ENCODE data around the gene RCBTB1.
"Not testable (repeated sequence)": the region's sequence is repeated elsewhere in the genome, so short reads cannot be mapped to it uniquely, and the experiment has no call there.

Gene RCBTB1

DNA sequence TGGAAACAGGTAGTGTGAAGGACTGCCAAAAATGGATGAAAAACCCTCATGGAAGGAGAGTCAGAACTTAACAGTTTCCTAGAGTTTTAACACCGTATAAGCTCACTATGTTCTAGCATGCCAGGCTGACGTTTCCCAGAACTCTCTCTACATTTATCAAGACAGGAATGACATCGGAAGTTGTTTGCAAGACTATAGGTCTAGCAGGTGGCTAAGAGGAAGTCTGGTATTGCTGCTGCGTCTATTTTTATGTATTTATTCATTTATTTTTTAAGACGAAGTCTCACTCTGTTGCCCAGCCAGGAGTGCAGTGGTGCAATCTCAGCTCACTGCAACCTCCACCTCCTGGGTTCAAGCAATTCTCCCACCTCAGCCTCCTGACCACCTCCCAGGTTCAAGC lies 22.4 kb upstream of the RCBTB1 start:
- Histone ChIP-seq H2AFZ (ENCODE audit: low read depth, low read length, severe bottlenecking) (peak overlapping the region; percentile 49), H3K4me2 (ENCODE audit: low read depth, low read length, poor library complexity, severe bottlenecking) (peak overlapping the region; percentile 55), H3K9me2 (replicated peaks; ENCODE audit: insufficient read depth, low read length) (no peaks in the 10 kb centered on the region), H3K9me3 (ENCODE audit: insufficient read depth, low read length) (no peaks in the 10 kb centered on the region), H3K27me3 (ENCODE audit: low read length) (no peaks in the 10 kb centered on the region), H3K27ac (ENCODE audit: low read depth, low read length) (peak overlapping the region; percentile 77), H3K4me3 (ENCODE audit: insufficient read depth, low read length, poor library complexity, severe bottlenecking) (no peak overlapping the region), H3K36me3 (ENCODE audit: low read length) (no peaks in the 10 kb centered on the region), H3K9ac (ENCODE audit: low read length) (peak overlapping the region; percentile 25), H3K79me2 (ENCODE audit: insufficient read depth, low read length) (no peaks in the 10 kb centered on the region), H4K20me1 (ENCODE audit: low read depth, low read length) (no peaks in the 10 kb centered on the region), H3F3A (ENCODE audit: insufficient read depth) (peaks cover 14% of the 10 kb centered on the region)
- TF ChIP-seq EZH2phosphoT487 (conservative IDR thresholded peaks at IDR 0.05; ENCODE audit: low read length) = no peak
- TF ChIP-seq, protein P1, sequence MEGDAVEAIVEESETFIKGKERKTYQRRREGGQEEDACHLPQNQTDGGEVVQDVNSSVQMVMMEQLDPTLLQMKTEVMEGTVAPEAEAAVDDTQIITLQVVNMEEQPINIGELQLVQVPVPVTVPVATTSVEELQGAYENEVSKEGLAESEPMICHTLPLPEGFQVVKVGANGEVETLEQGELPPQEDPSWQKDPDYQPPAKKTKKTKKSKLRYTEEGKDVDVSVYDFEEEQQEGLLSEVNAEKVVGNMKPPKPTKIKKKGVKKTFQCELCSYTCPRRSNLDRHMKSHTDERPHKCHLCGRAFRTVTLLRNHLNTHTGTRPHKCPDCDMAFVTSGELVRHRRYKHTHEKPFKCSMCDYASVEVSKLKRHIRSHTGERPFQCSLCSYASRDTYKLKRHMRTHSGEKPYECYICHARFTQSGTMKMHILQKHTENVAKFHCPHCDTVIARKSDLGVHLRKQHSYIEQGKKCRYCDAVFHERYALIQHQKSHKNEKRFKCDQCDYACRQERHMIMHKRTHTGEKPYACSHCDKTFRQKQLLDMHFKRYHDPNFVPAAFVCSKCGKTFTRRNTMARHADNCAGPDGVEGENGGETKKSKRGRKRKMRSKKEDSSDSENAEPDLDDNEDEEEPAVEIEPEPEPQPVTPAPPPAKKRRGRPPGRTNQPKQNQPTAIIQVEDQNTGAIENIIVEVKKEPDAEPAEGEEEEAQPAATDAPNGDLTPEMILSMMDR (IDR thresholded peaks at IDR 0.05; ENCODE audit: insufficient read depth, low read length, poor library complexity, severe bottlenecking) = no peak

DNA sequence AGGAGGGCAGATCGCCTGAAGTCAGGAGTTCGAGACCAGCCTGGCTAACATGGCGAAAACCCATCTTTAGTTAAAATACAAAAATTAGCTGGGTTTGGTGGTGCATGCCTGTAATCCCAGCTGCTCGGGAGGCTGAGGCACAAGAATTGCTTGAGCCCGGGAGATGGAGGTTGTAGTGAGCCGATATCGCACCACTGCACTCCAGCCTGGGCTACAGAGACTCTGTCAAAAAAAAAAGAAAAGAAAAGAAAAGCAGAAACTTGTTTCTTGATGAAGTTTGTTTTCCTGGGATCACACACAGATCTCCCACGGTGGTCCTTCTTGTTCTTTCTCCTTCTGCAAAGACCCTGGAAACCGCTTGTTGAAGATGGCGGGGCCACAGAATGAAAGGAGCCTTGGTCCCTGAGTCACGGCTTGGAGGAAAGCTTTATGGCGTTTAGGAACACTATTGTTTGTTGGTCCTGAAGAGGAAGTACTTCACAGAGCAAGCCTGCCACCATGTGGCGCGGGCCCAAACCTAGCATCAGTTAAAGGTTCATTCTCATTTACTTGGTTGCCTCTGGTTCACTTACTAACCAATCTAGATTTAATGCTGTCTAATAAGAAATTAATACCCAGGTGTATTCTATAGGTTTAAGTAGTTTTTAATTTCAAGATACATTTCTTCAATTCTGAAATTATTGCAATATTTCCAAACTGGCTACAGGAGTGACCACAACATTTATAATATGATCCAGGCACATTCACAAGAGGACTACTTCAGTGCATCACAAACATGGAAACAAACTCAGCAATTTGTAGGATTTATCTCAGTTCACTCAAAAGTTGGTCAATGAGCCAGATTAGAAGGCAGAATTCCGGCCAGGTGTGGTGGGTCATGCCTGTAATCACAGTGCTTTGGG lies 21.6 kb upstream of the RCBTB1 start:
- Histone ChIP-seq H3K9me3 (ENCODE audit: insufficient read depth, low read length) (no peaks in the 10 kb centered on the region), H4K20me1 (ENCODE audit: low read depth, low read length) (no peaks in the 10 kb centered on the region), H3K9ac (ENCODE audit: low read length) (peak overlapping the region; percentile 37), H3F3A (ENCODE audit: insufficient read depth) (peaks cover 14% of the 10 kb centered on the region), H2AFZ (ENCODE audit: low read depth, low read length, severe bottlenecking) (peak overlapping the region; percentile 95), H3K27ac (ENCODE audit: low read depth, low read length) (peak overlapping the region; percentile 77), H3K4me2 (ENCODE audit: low read depth, low read length, poor library complexity, severe bottlenecking) (peak overlapping the region; percentile 55), H3K36me3 (ENCODE audit: low read length) (no peaks in the 10 kb centered on the region), H3K9me2 (replicated peaks; ENCODE audit: insufficient read depth, low read length) (no peaks in the 10 kb centered on the region), H3K27me3 (ENCODE audit: low read length) (no peaks in the 10 kb centered on the region), H3K79me2 (ENCODE audit: insufficient read depth, low read length) (no peaks in the 10 kb centered on the region), H3K4me3 (ENCODE audit: insufficient read depth, low read length, poor library complexity, severe bottlenecking) (peak overlapping the region; percentile 26)
- TF ChIP-seq, protein P1 (IDR thresholded peaks at IDR 0.05; ENCODE audit: insufficient read depth, low read length, poor library complexity, severe bottlenecking) = peak; percentile 85
- no peak for TF ChIP-seq EZH2phosphoT487 (conservative IDR thresholded peaks at IDR 0.05; ENCODE audit: low read length)

DNA sequence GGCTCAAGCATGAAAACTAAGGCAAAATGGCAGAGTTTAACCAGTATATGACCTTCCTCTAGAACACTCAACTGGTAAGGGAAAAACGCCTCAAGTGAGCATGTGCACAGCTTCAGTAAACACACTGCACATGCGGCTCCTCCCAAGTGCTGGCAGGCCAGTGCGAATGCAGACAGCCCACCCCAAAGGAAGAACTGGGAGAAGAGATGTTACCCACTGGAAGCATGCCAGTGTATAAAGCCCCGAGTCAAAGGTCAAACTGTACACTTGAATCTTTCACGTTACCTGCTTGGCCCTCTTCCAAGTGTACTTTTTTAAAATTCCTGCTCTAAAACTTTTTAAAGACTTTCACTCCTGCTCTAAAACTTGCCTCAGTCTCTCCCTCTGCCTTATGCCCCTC lies 19.2 kb upstream of the RCBTB1 start:
- no peaks in the 10 kb centered on the region for H3K27me3 ChIP-seq (ENCODE audit: low read length)
- no peaks in the 10 kb centered on the region for H3K9me3 ChIP-seq (ENCODE audit: insufficient read depth, low read length)
- no peaks in the 10 kb centered on the region for H3K79me2 ChIP-seq (ENCODE audit: insufficient read depth, low read length)
- peak overlapping the region; percentile 86 for H2AFZ ChIP-seq (ENCODE audit: low read depth, low read length, severe bottlenecking)
- TF ChIP-seq, protein P1 (IDR thresholded peaks at IDR 0.05; ENCODE audit: insufficient read depth, low read length, poor library complexity, severe bottlenecking) = no peak
- TF ChIP-seq EZH2phosphoT487 (conservative IDR thresholded peaks at IDR 0.05; ENCODE audit: low read length) = no peak
- no peak overlapping the region for H3K4me3 ChIP-seq (ENCODE audit: insufficient read depth, low read length, poor library complexity, severe bottlenecking)
- no peaks in the 10 kb centered on the region for H3K9me2 ChIP-seq (replicated peaks; ENCODE audit: insufficient read depth, low read length)
- H4K20me1 ChIP-seq (ENCODE audit: low read depth, low read length) = no peaks in the 10 kb centered on the region
- H3K27ac ChIP-seq (ENCODE audit: low read depth, low read length) = no peak overlapping the region
- peak overlapping the region; percentile 13 for H3K4me2 ChIP-seq (ENCODE audit: low read depth, low read length, poor library complexity, severe bottlenecking)
- no peaks in the 10 kb centered on the region for H3K36me3 ChIP-seq (ENCODE audit: low read length)
- 0 out of 2 replicates have a peak overlapping the region, but pooled peaks have one; percentile 1 for H3K9ac ChIP-seq (ENCODE audit: low read length)
- peaks cover 11% of the 10 kb centered on the region for H3F3A ChIP-seq (ENCODE audit: insufficient read depth)

DNA sequence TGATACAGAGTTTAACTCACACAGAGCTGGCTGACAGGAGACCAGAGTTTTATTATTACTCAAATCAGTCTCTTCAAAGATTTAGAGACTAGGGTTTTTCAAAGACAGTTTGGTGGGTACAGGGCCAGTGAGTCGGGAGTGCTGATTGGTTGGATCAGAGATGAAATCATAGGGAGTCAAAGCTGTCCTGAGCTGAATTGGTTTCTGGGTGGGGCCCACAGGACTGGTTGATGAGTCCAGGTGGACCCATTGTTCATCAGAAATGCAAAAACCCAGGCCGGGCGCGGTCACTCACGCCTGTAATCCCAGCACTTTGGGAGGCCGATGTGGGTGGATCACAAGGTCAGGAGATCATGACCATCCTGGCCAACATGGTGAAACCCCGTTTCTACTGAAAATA lies 17.3 kb upstream of the RCBTB1 start:
- H3K27ac ChIP-seq (ENCODE audit: low read depth, low read length); H3K9me2 ChIP-seq (replicated peaks; ENCODE audit: insufficient read depth, low read length); H3K9me3 ChIP-seq (ENCODE audit: insufficient read depth, low read length): not testable (repeated sequence)

More for the DNA sequence above, 17.3 kb upstream of the RCBTB1 start:
- not testable (repeated sequence) for H3K9ac ChIP-seq (ENCODE audit: low read length); H3K79me2 ChIP-seq (ENCODE audit: insufficient read depth, low read length); H3F3A ChIP-seq (ENCODE audit: insufficient read depth); H3K4me3 ChIP-seq (ENCODE audit: insufficient read depth, low read length, poor library complexity, severe bottlenecking); H2AFZ ChIP-seq (ENCODE audit: low read depth, low read length, severe bottlenecking); H3K4me2 ChIP-seq (ENCODE audit: low read depth, low read length, poor library complexity, severe bottlenecking); H4K20me1 ChIP-seq (ENCODE audit: low read depth, low read length); H3K27me3 ChIP-seq (ENCODE audit: low read length); H3K36me3 ChIP-seq (ENCODE audit: low read length)
